OCI-LY3 (cell line): ENCODE data around the gene N4BP3.
"Not testable (repeated sequence)": the region's sequence is repeated elsewhere in the genome, so short reads cannot be mapped to it uniquely, and the experiment has no call there.

ENCODE experiments used
- H2AFZ ChIP-seq: fragments of 200-600, 300-600 bp; shearing (Covaris generic); 2 replicates; pipeline ENCODE4 v1.6.0; 2014; ENCODE audit warnings: antibody characterized with exemption, low read depth, low read length
- H3K27ac ChIP-seq: fragments of 200-600, 300-600 bp; sonication (generic); 2 replicates; pipeline ENCODE4 v1.5.1; 2014; ENCODE audit warnings: mild to moderate bottlenecking, low read length, moderate library complexity, mixed read lengths
- H3K27me3 ChIP-seq: fragments of 200-600, 300-600 bp; sonication (generic); 2 replicates; pipeline ENCODE4 v1.6.1; 2014; ENCODE audit warnings: low read depth, low read length, mixed read lengths
- H3K36me3 ChIP-seq: fragments of 200-600, 300-600 bp; sonication (generic); replicated peaks from 2 replicates; pipeline ENCODE3; 2014; ENCODE audit warnings: low read depth, low read length, mixed read lengths
- H3K4me1 ChIP-seq: fragments of 300-600, 200-600 bp; sonication (generic); 2 replicates; pipeline ENCODE4 v1.6.1; 2014; ENCODE audit warnings: low read length, mixed read lengths
- H3K4me2 ChIP-seq: fragments of 200-600, 300-600 bp; sonication (generic); 2 replicates; pipeline ENCODE4 v1.6.1; 2014; ENCODE audit warnings: low read length, mixed read lengths
- H3K4me3 ChIP-seq: fragments of 300-600, 200-600 bp; sonication (generic); 2 replicates; pipeline ENCODE4 v1.5.1; 2014; ENCODE audit warnings: antibody characterized with exemption, mild to moderate bottlenecking, low read length, moderate library complexity
- H3K79me2 ChIP-seq: fragments of 300-600, 200-600 bp; shearing (Covaris generic); 2 replicates; pipeline ENCODE4 v1.6.1; 2014; ENCODE audit warnings: mild to moderate bottlenecking, low read length, mixed read lengths
- H3K9ac ChIP-seq: fragments of 300-600, 200-600 bp; shearing (Covaris generic); 2 replicates; pipeline ENCODE4 v1.6.0; 2014; ENCODE audit warnings: mild to moderate bottlenecking, low read length, moderate library complexity
- H3K9me3 ChIP-seq: fragments of 200-600, 300-600 bp; shearing (Covaris generic); 2 replicates; pipeline ENCODE4 v1.6.1; 2014; ENCODE audit warnings: low read length, mixed read lengths; ENCODE audit not compliant: insufficient read depth
- H4K20me1 ChIP-seq: fragments of 200-600, 300-600 bp; sonication (generic); 2 replicates; pipeline ENCODE4 v1.6.1; 2016; ENCODE audit warnings: low read length, mixed read lengths; ENCODE audit not compliant: insufficient read depth
- CTCF ChIP-seq: fragments of 200-600, 300-600 bp; sonication (generic); IDR thresholded peaks from 2 replicates; pipeline ENCODE4 v1.5.1; 2014; ENCODE audit warnings: antibody characterized with exemption, low read length, low read depth
- EZH2phosphoT487 ChIP-seq: fragments of 200-600 bp; shearing (Covaris generic); IDR thresholded peaks from 2 replicates; pipeline ENCODE4 v1.6.1; 2018; ENCODE audit warnings: antibody characterized with exemption, mixed run types, low read depth

N4BP3 gene

DNA sequence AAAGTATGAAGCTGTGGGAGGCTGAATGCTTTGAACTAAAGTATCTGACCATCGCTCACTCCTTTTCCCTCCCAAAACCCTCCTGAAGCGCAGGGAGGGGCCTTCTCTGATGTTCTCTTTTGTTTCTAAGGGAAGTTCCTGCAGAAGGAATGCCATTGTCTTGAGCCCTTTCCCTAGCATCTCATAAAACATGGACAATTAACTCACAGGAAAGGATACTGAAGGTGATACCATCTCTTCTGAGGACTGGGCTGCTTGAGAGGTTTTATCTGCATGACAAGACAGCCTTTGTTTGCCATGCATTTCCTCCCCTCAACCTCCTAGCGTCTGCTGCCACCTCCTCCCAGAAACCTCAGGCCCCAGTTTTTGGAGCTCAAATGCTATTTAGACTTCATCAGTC, 13.2 kb downstream of the N4BP3 start:
- Histone ChIP-seq H3K4me3 (no peak overlapping the region), H2AFZ (no peak overlapping the region), H3K27me3 (no peaks in the 10 kb centered on the region), H4K20me1 (no peaks in the 10 kb centered on the region), H3K36me3 (no peaks in the 10 kb centered on the region), H3K4me1 (0 out of 2 replicates have a peak, but pooled peaks cover under 1% of the 10 kb centered on the region), H3K9me3 (no peaks in the 10 kb centered on the region), H3K27ac (no peak overlapping the region), H3K9ac (no peak overlapping the region), H3K79me2 (peaks cover 12% of the 10 kb centered on the region), H3K4me2 (no peak overlapping the region)
- TF ChIP-seq CTCF (no peak), EZH2phosphoT487 (no peak)

DNA sequence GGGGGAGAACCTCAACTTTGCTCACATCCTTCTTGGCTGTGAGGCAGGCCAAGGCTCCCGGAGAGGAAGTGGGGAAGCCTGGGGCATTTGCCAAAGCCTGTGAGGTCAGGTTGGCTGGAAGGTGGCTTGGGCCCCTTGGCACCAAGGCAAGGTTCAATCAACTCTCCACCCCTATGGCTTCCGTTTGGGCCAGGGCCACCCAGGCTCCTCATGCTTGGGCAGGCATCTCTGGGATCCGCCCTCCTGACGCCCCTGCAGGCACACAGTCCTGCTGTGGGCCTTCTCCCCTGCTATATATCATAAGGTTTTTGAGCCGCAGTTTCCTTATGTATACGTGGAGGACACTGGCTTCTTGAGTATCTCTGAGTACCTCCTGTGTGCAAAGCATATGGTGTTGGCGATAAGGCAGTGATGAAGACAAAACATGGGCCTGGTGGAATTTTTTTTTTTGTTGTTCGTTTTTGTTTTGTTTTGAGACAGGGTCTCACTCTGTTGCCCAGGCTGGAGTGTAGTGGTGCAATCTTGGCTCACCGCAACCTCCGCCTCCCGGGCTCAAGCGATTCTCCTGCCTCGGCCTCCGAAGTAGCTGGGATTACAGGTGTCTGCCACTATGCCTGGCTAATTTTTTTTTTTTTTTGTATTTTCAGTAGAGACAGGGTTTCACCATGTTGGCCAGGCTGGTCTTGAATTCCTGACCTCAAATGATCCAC, 14.1 kb downstream of the N4BP3 start:
- not testable (repeated sequence) for H3K4me1 ChIP-seq, H3K4me3 ChIP-seq, H4K20me1 ChIP-seq, H2AFZ ChIP-seq, H3K4me2 ChIP-seq, H3K9ac ChIP-seq, H3K27ac ChIP-seq, H3K27me3 ChIP-seq, H3K9me3 ChIP-seq, H3K36me3 ChIP-seq
- H3K79me2 ChIP-seq = peaks cover 21% of the 10 kb centered on the region

DNA sequence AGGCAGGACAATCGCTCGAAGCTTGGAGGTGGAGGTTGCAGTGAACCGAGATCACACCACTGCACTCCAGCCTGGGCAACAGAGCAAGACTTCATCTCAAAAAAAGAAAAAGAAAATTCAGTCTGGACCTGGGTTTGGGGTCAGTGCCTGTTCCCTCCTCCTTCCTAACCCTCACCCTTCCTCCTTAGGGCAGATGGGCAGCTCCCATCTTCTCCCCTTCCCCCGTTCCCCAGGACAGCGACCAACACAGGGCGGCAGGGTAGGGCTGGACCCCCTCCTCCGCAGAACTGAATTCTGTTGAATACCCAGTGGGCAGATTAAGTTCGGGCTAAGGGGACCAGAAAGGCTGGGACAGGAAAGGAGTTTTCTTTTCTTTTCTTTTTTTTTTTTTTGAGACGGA, 16.0 kb downstream of the N4BP3 start:
- H3K4me3 ChIP-seq = no peak overlapping the region
- TF ChIP-seq EZH2phosphoT487 (no peak), CTCF (no peak)
- H3K36me3 ChIP-seq = peaks cover 4% of the 10 kb centered on the region
- no peaks in the 10 kb centered on the region for H3K27me3 ChIP-seq
- H2AFZ ChIP-seq = no peak overlapping the region
- no peak overlapping the region for H3K9ac ChIP-seq
- peaks cover 4% of the 10 kb centered on the region for H3K4me1 ChIP-seq
- no peaks in the 10 kb centered on the region for H3K9me3 ChIP-seq
- 0 out of 2 replicates have a peak overlapping the region, but pooled peaks have one; percentile 85 for H3K4me2 ChIP-seq
- no peak overlapping the region for H3K27ac ChIP-seq
- H4K20me1 ChIP-seq = no peaks in the 10 kb centered on the region
- H3K79me2 ChIP-seq = peaks cover 30% of the 10 kb centered on the region

- H3K9ac ChIP-seq = peak overlapping the region; percentile 85
- peak overlapping the region; percentile 54 for H3K27ac ChIP-seq
- not testable (repeated sequence) for H3K4me1 ChIP-seq, H3K27me3 ChIP-seq, H4K20me1 ChIP-seq, H3K9me3 ChIP-seq, H3K36me3 ChIP-seq
- H3K4me2 ChIP-seq = peak overlapping the region; percentile 85
- peak overlapping the region; percentile 55; the same call in 1 of the 2 replicates for H2AFZ ChIP-seq
- peak overlapping the region; percentile 100 for H3K4me3 ChIP-seq
- peaks cover 31% of the 10 kb centered on the region for H3K79me2 ChIP-seq
These were observed 16.9 kb downstream of the N4BP3 start for GRCh38 chr5:178130234-178130575.

DNA sequence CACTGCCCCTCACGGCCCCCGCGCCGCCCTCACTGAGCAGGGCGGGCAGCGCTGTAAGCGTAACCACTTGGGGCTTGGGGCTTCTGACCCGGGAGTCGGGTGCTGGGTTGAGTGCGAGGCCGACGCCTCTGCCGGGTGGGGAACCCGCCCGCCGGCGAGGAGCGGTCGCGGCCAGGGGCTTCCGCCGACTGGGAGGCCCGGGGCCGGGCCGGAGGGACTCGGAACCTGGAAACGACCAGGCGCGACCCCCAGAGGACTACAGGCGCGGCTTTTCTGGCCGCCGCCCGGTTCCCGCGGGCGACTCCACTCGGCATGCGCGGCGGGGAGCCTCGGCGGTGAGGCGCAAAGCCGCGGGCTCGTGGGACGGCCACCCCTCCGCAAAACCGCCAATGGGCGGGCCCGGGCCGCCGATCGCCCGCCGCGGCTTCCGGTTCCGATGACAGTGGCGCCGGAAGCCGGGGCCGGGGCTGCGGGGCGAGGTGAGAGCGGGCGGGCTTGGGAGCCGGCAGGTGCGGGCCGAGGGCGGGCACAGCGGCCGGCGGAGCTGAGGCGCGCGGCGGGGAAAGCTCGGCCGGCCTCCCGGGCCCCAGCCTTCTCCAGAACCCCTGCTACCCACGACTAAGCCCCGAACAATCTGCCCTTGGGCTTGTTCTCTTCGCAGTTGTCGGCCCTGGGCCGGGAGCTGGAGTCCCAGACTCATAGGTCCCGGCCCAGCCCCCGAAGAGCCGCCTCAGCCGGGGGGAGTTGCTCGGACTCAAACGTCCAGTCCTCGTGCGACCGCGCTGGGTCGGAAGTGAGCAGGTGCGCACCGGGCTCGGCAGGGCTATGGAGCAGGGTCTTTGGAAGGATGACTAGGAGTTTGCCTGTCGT, 17.5 kb downstream of the N4BP3 start, which contains the start of gene RMND5B:
Gene RMND5B, plus strand, starts transcription at position 439 of the 870 bp plus-strand sequence. CDS start 7,106 bp downstream, outside the sequence.
- Histone ChIP-seq H3K9me3 (no peaks in the 10 kb centered on the region), H3K4me2 (peak within 1 kb of the TSS; percentile 94), H3K4me3 (peak within 1 kb of the TSS; percentile 100), H3K4me1 (peaks cover 4% of the 10 kb centered on the region), H3K79me2 (peaks cover 31% of the 10 kb centered on the region), H2AFZ (peak within 1 kb of the TSS; percentile 55; the same call in 1 of the 2 replicates), H3K9ac (peak within 1 kb of the TSS; percentile 85), H3K27ac (peak within 1 kb of the TSS; percentile 69), H4K20me1 (no peaks in the 10 kb centered on the region), H3K27me3 (no peaks in the 10 kb centered on the region), H3K36me3 (peaks cover 9% of the 10 kb centered on the region)
- TF ChIP-seq EZH2phosphoT487 = no peak
- no peak for TF ChIP-seq CTCF
